ENCODE measurements around the gene INPP1.
"Not testable (repeated sequence)": the region's sequence is repeated elsewhere in the genome, so short reads cannot be mapped to it uniquely, and the experiment has no call there.

DNA sequence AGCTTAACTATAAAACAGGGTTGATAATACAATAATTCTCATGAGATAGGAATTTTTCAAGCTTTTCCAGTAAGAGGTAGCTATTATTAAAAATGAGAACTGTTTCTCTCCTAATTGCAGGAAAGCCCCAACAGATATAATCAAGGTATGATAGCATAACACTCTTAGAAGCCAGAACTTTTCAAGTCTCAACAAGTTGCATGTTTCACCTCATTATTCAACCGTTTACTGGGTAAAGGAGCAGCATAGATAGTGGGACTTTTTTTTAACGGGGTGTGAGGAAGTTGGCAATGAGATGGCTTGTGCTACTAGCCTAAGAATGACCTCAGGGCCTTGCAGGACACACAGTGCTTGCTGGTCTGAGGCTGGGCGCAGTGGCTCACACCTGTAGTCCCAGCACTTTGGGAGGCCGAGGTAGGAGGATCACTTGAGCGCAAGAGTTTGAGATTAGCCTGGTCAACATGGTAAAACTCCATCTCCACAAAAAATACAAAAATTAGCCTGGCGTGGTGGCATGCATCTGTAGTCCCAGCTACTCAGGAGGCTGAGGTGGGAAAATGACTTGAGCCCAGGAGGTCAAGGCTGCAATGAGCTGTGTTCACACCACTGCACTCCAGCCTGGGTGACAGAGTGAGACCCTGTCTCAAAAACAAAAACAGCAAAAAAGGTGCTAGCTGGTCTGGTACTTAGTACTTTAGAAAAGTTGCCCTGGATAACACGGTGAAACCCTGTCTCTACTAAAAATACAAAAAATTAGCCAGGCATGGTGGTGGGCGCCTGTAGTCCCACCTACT, 15.5 kb downstream of the INPP1 start:
- TF ChIP-seq, protein P1, sequence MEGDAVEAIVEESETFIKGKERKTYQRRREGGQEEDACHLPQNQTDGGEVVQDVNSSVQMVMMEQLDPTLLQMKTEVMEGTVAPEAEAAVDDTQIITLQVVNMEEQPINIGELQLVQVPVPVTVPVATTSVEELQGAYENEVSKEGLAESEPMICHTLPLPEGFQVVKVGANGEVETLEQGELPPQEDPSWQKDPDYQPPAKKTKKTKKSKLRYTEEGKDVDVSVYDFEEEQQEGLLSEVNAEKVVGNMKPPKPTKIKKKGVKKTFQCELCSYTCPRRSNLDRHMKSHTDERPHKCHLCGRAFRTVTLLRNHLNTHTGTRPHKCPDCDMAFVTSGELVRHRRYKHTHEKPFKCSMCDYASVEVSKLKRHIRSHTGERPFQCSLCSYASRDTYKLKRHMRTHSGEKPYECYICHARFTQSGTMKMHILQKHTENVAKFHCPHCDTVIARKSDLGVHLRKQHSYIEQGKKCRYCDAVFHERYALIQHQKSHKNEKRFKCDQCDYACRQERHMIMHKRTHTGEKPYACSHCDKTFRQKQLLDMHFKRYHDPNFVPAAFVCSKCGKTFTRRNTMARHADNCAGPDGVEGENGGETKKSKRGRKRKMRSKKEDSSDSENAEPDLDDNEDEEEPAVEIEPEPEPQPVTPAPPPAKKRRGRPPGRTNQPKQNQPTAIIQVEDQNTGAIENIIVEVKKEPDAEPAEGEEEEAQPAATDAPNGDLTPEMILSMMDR (IDR thresholded peaks at IDR 0.05; ENCODE audit: low read length): not testable (repeated sequence)
- TF ChIP-seq EZH2phosphoT487 (IDR thresholded peaks at IDR 0.05; ENCODE audit: low read length): not testable (repeated sequence)

Data from MM.1S (cell line).